Suprapubic skin (tissue), 4 donors: Measurements from ENCODE around the gene FKBP8. TPM values are rescaled to one million over a fixed set of nuclear protein-coding genes. Genes with fewer than 3 reads are reported as not detected.
"Not testable (repeated sequence)": the region's sequence is repeated elsewhere in the genome, so short reads cannot be mapped to it uniquely, and the experiment has no call there.

Experiments used
- DNase-seq, 2 donors: peaks; one replicate each; pipeline ENCODE4 v3.0.0-alpha.2; 2019; ENCODE audit warnings: low spot score in 2 of 2
- H3K27ac ChIP-seq: fragments of 200-600 bp; sonication (generic); one replicate; pipeline ENCODE4 v1.5.1; 2019
- H3K27me3 ChIP-seq: fragments of 200-600 bp; sonication (generic); one replicate; pipeline ENCODE4 v1.5.1; 2019
- H3K36me3 ChIP-seq: fragments of 200-600 bp; sonication (generic); one replicate; pipeline ENCODE4 v1.5.1; 2019
- H3K4me1 ChIP-seq: fragments of 200-600 bp; sonication (generic); one replicate; pipeline ENCODE4 v1.5.1; 2019
- H3K4me3 ChIP-seq: fragments of 200-600 bp; sonication (generic); one replicate; pipeline ENCODE4 v1.5.1; 2019; ENCODE audit warnings: mild to moderate bottlenecking
- H3K9me3 ChIP-seq: fragments of 200-600 bp; sonication (generic); one replicate; pipeline ENCODE4 v1.5.1; 2019
- EP300 ChIP-seq: sonication (generic); formaldehyde crosslinking; IDR thresholded peaks from one replicate; pipeline ENCODE4 v1.6.1; 2017; ENCODE audit warnings: antibody characterized with exemption
- POLR2A ChIP-seq, 2 donors: fragments of 450-650 bp; IDR thresholded peaks; one replicate each; pipeline ENCODE4 v1.6.1; 2017; ENCODE audit warnings: antibody characterized with exemption in 2 of 2, mild to moderate bottlenecking in 2 of 2, moderate library complexity in 2 of 2
- POLR2AphosphoS5 ChIP-seq, 3 donors: sonication (generic); formaldehyde crosslinking; IDR thresholded peaks; one replicate each; pipeline ENCODE4 v1.6.1; 2017; ENCODE audit warnings: antibody characterized with exemption in 3 of 3
- WGBS: methylation state at CpG from one replicate; pipeline ENCODE4 v1.1.5; 2018; 5-methylcytosine and 5-hydroxymethylcytosine counted together
- total RNA-seq, 4 donors: library from RNA; depleted of rRNA; stranded (reverse); fragments of >200 nt; gene quantifications; one replicate each; pipeline ENCODE4 v1.1.0, GENCODE V29; 2016
- TF ChIP-seq, protein P1 (sequence below), 2 donors: fragments of 200-600 bp in 1 of 2; fragments of 450-650 bp in 1 of 2; sonication (generic) in 1 of 2; IDR thresholded peaks; one replicate each; pipeline ENCODE4 v1.5.1; 2016 to 2019; ENCODE audit warnings: antibody characterized with exemption in 2 of 2, mild to moderate bottlenecking in 1 of 2, moderate library complexity in 1 of 2

FKBP8 gene
- total RNA-seq, 4 donors from 2014 or later, result 194 to 217 (median 203) TPM

DNA sequence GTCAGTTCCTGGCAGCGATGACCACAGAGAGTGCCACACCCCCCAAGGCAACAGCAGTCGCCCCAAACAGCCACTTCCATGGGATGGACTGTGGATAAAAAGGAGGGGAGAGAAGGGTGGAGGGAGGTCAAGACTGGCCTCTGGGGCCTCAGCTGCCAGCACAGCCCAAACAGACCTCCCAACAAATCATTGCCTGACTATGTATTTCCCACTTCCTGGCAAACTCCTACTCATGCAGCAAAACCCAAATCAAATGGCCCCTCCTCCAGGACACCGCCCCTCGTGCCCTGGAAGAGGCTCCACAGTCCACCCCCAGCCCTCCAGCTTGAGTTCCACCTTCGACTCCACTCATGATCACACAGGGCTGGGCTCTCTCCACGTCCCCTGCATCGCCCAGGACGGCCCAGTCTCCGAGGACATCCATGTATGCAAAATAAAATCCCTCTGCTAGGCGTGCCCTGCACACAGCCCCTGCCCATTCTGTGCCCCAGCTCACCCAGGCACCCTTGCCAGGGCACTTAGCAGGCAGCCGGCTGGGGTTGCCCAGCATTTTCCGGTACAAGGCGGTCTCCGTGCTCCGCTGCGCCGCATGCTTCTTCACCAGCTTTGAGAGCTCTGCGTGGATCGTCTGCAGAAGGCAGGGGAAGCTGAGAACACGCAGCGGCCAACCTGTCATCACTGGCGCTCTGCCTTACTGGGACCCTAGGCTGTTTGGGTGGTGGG, 11.0 kb downstream of the FKBP8 start:
- DNase-seq, result no peak
- H3K27me3 ChIP-seq, result no peaks in the 10 kb centered on the region

DNA sequence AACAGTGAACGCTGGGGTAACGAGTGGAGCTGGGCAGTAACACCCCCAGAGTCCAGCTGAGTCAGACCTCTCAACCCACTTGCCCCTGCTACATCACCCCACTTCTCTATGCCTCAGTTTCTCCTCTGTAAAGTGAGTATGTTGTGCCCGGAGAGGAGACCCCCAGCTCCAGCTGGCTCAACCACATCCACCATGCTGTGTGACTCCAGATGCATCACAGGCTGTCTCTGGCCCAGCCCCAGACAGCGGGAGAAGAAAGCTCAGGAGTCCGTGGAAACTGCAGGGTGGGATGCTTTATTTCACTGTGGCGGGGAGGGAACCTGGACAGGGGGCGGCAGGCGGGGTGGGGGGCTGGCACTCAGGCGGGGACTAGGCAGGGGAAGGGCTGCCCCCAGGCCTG, 11.9 kb downstream of the FKBP8 start:
- peaks cover 42% of the 10 kb centered on the region for H3K36me3 ChIP-seq
- no peak for TF ChIP-seq POLR2A (IDR thresholded peaks at IDR 0.05)
- TF ChIP-seq, protein P1, sequence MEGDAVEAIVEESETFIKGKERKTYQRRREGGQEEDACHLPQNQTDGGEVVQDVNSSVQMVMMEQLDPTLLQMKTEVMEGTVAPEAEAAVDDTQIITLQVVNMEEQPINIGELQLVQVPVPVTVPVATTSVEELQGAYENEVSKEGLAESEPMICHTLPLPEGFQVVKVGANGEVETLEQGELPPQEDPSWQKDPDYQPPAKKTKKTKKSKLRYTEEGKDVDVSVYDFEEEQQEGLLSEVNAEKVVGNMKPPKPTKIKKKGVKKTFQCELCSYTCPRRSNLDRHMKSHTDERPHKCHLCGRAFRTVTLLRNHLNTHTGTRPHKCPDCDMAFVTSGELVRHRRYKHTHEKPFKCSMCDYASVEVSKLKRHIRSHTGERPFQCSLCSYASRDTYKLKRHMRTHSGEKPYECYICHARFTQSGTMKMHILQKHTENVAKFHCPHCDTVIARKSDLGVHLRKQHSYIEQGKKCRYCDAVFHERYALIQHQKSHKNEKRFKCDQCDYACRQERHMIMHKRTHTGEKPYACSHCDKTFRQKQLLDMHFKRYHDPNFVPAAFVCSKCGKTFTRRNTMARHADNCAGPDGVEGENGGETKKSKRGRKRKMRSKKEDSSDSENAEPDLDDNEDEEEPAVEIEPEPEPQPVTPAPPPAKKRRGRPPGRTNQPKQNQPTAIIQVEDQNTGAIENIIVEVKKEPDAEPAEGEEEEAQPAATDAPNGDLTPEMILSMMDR (IDR thresholded peaks at IDR 0.05), result no peak
- TF ChIP-seq POLR2AphosphoS5 (IDR thresholded peaks at IDR 0.05), result no peak
- no peak for TF ChIP-seq EP300
- H3K27ac ChIP-seq, result no peak overlapping the region
- no peaks in the 10 kb centered on the region for H3K4me1 ChIP-seq
- 92% methylated on average over 9 of the region's 9 CpGs for WGBS
- DNase-seq, result no peak
- no peaks in the 10 kb centered on the region for H3K27me3 ChIP-seq
- H3K4me3 ChIP-seq, result no peak overlapping the region
- no peaks in the 10 kb centered on the region for H3K9me3 ChIP-seq

More for the DNA sequence above, 11.0 kb downstream of the FKBP8 start:
- Histone ChIP-seq H3K27ac (no peak overlapping the region), H3K4me3 (no peak overlapping the region), H3K4me1 (no peaks in the 10 kb centered on the region), H3K36me3 (peaks cover 49% of the 10 kb centered on the region), H3K9me3 (no peaks in the 10 kb centered on the region)
- TF ChIP-seq, protein P1 (IDR thresholded peaks at IDR 0.05), result no peak
- TF ChIP-seq POLR2AphosphoS5 (IDR thresholded peaks at IDR 0.05) (no peak), POLR2A (IDR thresholded peaks at IDR 0.05) (no peak), EP300 (no peak)
- WGBS, result 87% methylated on average over 15 of the region's 22 CpGs

DNA sequence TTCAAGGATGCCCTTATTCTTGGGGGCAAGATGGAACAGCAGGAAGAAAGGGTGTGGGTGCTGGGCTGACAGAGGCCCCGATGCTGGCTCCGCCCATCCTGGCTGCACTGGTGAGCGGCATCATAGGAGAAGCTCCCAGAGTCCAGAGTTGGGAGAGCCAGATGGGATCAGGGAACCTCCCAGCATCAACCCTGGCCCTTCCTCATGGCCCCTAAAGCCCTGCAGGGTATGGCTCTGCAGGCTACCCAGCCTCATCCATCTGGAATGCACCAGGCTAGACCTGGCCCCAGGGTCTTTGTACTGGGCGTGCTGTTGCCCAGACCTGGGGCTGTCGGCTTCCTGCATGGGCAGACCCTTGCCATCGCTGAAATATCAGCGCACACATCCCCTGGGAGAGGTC, 13.6 kb downstream of the FKBP8 start:
- DNase-seq, result no peak
- no peaks in the 10 kb centered on the region for H3K9me3 ChIP-seq
- H3K4me3 ChIP-seq, result no peak overlapping the region
- H3K36me3 ChIP-seq, result peaks cover 27% of the 10 kb centered on the region
- WGBS, result 87% methylated on average over 3 of the region's 7 CpGs
- H3K27me3 ChIP-seq, result no peaks in the 10 kb centered on the region
- TF ChIP-seq EP300, result no peak
- no peak overlapping the region for H3K27ac ChIP-seq
- no peaks in the 10 kb centered on the region for H3K4me1 ChIP-seq

DNA sequence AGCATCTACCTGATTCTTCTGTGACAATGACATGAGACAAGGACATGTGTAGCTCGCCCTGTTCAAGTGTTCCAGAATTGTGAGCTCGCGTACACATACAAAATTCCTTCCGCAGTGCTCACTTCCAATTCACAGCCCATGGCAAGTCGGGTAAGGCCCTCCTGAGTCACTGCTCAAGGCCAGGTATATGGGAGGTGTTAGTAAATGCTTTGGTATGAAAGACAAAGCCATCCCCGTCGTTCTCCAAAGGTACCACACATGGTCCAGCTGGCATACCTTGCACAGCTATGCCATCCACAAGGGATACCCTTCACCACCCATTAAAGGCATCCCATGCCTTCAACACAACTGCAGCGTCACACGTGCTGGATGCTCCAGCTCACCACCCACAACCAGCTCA, 17.1 kb downstream of the FKBP8 start:
- TF ChIP-seq, protein P1 (IDR thresholded peaks at IDR 0.05), result no peak
- TF ChIP-seq POLR2A (IDR thresholded peaks at IDR 0.05), result no peak
- TF ChIP-seq EP300, result no peak
- no peak for TF ChIP-seq POLR2AphosphoS5 (IDR thresholded peaks at IDR 0.05)
- no peaks in the 10 kb centered on the region for H3K9me3 ChIP-seq
- no peak overlapping the region for H3K27ac ChIP-seq
- H3K36me3 ChIP-seq, result peaks cover 4% of the 10 kb centered on the region
- H3K4me3 ChIP-seq, result no peak overlapping the region
- DNase-seq, result no peak
- no peaks in the 10 kb centered on the region for H3K27me3 ChIP-seq
- 89% methylated on average over 9 of the region's 9 CpGs for WGBS
- peaks cover 3% of the 10 kb centered on the region for H3K4me1 ChIP-seq

DNA sequence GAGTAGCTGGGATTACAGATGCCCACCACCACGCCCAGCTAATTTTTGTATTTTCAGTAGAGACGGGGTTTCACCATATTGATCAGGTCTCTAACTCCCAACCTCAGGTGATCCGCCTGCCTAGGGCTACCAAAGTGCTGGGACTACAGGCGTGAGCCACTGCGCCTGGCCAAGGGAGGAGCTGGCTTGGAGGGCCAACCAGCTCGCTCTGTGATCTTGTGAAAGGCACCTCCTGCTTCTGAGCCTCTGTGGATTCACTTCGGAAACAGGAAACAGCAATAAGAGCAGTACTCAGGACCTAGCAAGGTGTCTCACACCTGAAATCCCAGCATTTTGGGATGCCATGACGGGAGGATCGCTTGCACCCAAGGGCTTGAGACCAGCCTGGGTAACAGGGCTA, 19.5 kb downstream of the FKBP8 start:
- no peaks in the 10 kb centered on the region for H3K27me3 ChIP-seq
- no peak for TF ChIP-seq POLR2A (IDR thresholded peaks at IDR 0.05)
- TF ChIP-seq EP300, result no peak
- no peaks in the 10 kb centered on the region for H3K36me3 ChIP-seq
- H3K4me1 ChIP-seq, result peaks cover 22% of the 10 kb centered on the region
- no peak overlapping the region for H3K4me3 ChIP-seq
- 90% methylated on average over 9 of the region's 9 CpGs for WGBS
- no peak for DNase-seq
- H3K27ac ChIP-seq, result no peak overlapping the region
- H3K9me3 ChIP-seq, result no peaks in the 10 kb centered on the region

DNA sequence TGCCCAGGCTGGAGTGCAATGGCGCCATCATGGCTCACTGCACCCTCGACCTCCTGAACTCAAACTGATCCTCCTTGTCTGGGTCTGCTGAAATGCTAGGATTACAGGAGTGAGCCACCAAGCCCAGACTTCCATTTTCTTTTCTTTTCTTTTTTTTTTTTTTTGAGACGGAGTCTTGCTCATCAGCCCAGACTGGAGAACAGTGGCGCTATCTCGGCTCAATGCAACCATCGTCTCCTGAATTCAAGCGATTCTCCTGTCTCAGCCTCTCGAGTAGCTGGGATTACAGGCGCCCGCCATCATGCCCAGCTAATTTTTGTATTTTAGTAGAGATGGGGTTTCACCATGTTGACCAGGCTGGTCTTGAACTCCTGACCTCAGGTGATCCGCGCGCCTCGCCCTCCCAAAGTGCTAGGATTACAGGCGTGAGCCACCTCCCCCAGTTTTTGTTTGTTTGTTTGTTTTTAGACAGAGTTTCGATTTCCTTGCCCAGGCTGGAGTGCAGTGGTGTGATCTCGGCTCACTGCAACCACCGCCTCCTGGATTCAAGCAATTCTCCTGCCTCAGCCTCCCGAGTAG, 20.4 kb downstream of the FKBP8 start:
- WGBS, result 68% methylated on average over 19 of the region's 19 CpGs

More for the DNA sequence above, 20.4 kb downstream of the FKBP8 start:
- Histone ChIP-seq H3K4me1 (peaks cover 28% of the 10 kb centered on the region), H3K4me3 (peak overlapping the region; percentile 21)
- H3K9me3 ChIP-seq, H3K27ac ChIP-seq, H3K27me3 ChIP-seq, H3K36me3 ChIP-seq: not testable (repeated sequence)
- DNase-seq, result peak in 1 of 2 donors; percentile 66
